Embryonic facial prominence (tissue), 1 donor: ENCODE measurements around the gene TTC22.

ENCODE experiments used
- DNase-seq: peaks from one replicate; pipeline ENCODE4 v3.0.0-alpha.2; 2016; ENCODE audit errors: extremely low spot score

The TTC22 gene

DNA sequence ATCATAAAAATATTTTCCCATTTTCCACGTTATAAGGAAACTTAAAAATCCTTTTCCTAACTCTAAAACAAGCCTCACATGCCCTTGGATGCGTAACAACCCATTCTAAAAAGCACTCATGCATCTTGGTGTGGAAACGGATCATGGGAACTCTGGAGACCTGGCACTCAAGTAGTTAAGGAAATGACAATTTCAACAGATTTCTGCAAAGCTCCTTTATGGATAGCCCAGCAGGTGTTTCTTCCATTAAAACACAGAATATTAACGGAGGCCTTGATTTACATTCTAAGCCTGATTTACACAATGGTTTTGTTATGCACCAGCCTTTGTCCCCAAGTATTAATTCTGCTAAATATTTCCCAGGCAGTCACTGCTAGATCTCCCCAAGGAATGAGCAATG, 49.7 kb downstream of the TTC22 start:
- no peak for DNase-seq

DNA sequence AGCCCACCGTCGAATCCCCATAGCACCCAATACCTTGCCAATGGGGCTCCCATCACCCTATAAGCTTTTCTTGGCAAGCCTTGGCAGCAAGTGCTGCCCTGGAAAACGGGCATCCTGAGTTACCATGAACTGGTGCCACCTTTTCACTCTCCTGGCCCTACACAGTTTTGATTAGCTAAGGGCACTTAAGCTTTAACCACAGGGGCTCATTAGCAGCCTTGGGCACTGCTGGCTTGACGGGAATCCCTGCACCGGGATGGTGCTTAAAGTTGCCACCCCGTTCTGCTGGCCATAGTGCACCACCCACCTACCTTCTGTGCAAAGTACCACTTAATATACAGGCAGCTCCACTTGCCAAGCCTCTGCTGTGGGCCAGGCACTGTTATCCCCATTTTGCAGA, 50.5 kb downstream of the TTC22 start:
- no peak for DNase-seq

DNA sequence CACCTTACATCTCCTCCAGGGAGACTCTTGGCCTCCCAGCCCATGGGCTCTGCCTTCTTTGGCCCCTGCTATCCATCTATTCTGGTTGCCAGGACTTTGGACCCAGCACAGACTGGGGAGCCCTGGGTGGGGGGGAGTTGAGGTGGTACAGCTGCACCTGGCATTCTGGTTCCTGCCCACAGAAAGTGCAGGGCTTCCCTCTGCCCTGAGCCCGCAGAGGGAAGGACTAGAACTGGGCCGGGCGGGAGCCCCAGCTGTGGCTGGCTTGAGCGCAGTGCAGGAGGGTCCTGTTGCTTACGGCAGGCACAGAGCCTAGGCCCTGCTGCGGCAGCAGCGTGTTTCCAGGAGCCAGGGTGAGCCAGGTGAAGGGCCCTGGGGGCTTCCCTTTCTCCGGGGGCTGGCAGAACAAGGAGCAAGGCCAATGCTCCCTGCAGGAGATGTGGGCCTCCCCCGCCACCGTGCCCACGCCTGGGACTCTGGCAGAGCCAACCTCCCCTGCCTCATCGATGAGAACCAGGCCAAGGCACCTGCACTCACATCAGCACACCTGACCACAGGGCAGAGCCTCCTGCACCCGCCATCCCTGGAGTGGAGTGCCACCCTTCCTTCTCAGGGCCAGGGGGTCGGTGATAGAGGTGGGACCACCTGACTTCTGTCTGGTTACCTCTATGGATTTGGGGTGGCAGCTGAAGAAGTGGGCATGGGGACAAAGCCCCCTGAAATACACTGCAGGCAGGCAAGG, 52.9 kb downstream of the TTC22 start:
- no peak for DNase-seq

DNA sequence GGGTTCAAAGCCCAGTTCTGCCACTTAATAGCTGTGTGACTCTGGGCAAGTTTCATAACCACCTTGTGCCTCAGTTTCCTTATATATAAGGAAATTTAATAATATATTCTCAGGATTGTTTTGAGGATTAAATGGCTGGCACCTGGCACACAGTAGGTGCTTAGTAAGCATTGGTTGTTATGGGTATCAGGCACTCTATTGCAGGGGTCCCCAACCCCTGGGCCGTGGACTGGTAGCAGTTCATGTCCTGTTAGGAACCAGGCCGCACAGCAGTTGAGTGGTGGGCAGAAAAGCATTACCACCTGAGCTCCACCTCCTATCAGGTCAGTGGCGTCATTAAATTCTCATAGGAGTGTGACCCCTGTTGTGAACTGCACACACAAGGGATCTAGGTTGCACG, 55.3 kb downstream of the TTC22 start:
- no peak for DNase-seq

DNA sequence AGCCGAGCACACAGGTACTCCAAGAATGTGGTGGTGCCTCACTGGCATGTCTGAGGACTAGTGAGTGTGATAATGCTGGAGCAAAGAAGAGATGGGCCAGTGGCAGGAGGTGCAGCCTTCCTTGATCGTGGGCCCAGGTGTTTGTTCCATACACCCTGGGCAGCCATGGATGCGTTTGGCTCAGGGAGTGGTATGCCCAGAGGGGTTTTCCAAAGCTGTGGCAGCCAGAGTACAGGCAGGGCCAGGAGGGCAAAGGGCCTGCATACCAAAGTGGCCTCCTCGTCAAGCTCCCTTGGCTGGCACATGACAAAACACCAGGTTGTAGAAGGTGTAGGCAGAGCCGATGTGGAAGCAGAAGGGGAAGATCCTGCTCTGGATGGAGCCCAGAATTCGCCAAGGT, 55.8 kb downstream of the TTC22 start:
- DNase-seq, result no peak

DNA sequence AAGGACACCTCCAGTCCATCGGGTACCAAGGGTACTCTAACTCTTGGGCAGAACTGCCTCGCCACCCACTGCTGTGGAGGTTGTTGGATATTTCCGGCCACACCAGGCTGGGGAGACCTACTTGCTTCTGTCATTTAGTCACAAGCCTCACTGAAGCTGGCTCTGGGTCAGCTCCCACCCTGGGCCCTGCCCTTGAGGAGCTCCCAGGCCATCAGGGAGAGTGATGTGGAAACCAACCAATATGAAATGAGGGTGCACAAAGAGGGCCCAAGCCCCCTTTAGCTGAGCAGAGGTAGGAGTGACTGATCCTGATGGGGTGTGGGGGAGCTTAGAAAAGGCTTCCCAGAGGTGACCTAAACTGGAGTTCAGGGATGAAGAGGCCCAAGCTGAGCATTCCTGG, 56.4 kb downstream of the TTC22 start:
- no peak for DNase-seq

DNA sequence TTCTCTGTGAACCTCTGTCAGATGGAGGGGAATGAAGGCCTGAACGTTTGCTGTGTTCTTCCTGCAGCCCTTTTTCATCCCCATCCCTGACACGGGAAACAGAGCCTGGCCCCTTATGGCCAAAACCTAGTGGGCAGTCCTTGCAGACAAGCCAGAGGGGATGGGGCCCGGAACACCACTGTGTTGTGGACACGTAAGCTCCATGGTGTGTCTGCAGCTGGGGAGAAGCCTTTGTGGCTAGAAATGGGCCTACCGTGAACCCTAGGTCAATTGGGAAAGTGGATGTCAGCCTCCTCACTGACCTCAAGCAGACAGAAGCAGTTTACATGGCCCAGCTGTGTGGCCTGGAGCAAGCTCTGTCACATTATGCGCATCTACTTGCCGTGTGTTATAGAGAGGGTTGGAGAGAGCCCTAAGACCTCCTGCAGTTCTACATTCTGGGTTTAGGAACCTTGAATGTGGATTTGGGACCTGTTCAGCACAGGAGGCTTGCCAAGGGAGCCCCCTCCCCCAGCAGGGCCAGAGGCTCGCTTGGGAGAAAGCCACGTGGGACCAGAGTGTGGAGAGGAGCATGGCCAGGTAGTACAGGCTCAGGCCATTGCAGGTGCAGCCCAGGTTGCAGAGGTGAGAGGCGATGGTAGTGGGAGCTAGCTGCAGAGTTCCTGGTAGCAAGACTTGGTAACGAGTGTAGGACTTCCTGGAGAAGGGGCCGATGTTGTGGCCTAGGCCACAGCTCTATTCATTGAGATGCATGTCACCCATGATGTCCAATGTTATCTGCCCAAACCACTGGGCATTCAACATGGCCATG, 57.5 kb downstream of the TTC22 start:
- DNase-seq, result no peak

DNA sequence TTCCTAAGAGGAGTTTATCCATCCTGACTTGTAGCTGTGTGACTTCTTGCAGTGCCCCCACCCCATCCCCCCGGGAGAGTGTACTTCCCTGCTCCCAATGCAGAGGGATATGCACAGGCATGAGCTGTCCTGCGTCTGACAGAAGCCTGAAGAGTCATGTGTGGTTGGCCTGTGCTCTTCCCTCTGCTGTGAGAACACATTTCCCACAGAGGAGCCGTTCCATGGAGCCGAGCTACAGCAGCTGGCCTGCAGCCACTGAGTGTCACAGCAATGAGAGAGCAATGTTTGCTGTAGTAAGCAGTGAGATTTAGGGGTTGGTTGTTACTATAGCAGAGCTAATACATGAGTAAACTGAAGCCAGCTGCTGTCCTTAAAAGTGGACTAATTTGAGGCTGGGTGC, 58.8 kb downstream of the TTC22 start:
- no peak for DNase-seq

DNA sequence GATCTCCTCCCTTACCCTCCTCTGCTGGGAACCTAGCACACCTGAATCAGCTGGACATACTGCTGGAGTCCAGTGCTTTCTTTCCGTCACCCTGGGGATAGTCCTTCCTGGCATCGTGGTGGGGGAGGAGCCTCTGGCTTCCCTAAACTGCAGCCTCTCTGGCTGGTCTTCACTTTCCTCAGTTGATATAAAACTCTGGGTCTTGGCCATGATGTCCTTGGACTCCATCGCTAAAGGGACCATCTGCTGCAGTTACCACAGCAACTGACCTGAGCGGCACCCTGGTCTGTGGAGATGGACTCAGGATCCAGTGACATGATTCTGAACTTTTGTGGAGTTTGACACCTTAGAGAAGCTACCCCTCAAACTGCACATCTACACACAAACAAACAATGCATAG, 59.6 kb downstream of the TTC22 start:
- DNase-seq, result no peak

DNA sequence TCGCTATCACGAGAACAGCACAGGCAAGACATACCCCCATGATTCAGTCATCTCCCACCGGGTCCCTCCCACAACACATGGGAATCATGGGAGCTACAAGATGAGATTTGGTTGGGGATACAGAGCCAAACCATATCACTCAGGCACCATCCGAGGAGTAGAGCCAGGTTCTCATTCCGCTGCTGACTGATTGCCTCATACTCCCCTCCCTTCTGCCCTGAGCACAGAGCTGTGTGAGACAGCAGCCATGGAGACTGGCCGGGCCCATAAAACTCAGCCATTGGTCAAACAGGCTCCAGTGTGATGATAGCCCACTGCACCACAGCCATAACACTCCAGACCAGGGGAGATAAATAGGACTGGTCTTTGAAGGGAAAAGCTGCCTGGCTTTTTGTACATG, 62.9 kb downstream of the TTC22 start:
- DNase-seq, result no peak

DNA sequence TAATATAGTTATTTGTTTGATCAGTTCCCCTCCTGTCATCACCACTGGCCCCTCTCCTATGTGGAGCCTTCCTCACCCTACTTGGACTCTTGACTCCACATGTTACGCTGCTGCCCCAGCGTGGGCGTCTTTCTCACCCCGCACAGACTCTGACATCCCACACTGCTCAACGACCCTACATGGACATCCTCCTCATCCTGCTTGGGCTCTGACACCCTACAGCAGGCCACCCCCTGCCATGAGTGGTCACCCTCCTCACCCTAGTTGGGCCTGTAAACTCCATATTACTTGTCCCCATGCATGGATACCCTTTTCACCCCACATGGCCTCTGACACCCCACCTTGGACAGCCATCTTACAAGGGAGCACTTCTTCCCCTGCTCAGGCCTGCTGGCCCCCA, 64.4 kb downstream of the TTC22 start:
- no peak for DNase-seq
